ENCODE measurements around the gene SPHK1. TPM values are rescaled to one million over a fixed set of nuclear protein-coding genes. Genes with fewer than 3 reads are reported as not detected.

SPHK1 gene
- total RNA-seq, 4 donors from 2014 or later, result 9.7 to 35.6 (median 18.3) TPM

DNA sequence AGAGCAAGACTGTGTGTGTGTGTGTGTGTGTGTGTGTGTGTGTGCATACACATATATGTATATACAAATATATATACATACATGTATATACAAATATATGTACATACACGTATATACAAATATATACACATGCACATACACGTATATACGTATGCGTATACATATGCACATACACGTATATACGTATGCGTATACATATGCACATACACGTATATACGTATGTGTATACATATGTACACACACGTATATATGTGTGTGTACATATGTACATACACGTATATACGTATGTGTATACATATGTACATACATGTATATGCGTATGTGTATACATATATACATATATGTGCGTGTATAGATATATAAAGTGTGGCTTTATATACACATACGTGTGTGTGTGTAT is 31.4 kb downstream of the SPHK1 start:
- no peak for DNase-seq (ENCODE audit: low spot score in 2 of 2)
- WGBS, 2 donors, result 81% methylated on average over 15 of the region's 15 CpGs
- intact Hi-C loops (cut with DNase I; ENCODE audit: low total_unique reads), result no loop called here
- no peak for TF ChIP-seq POLR2A (IDR thresholded peaks at IDR 0.05)
- TF ChIP-seq, protein P1, sequence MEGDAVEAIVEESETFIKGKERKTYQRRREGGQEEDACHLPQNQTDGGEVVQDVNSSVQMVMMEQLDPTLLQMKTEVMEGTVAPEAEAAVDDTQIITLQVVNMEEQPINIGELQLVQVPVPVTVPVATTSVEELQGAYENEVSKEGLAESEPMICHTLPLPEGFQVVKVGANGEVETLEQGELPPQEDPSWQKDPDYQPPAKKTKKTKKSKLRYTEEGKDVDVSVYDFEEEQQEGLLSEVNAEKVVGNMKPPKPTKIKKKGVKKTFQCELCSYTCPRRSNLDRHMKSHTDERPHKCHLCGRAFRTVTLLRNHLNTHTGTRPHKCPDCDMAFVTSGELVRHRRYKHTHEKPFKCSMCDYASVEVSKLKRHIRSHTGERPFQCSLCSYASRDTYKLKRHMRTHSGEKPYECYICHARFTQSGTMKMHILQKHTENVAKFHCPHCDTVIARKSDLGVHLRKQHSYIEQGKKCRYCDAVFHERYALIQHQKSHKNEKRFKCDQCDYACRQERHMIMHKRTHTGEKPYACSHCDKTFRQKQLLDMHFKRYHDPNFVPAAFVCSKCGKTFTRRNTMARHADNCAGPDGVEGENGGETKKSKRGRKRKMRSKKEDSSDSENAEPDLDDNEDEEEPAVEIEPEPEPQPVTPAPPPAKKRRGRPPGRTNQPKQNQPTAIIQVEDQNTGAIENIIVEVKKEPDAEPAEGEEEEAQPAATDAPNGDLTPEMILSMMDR (IDR thresholded peaks at IDR 0.05), result no peak
- H3K4me3 ChIP-seq (ENCODE audit: low read depth, poor library complexity, severe bottlenecking), result no peak overlapping the region

DNA sequence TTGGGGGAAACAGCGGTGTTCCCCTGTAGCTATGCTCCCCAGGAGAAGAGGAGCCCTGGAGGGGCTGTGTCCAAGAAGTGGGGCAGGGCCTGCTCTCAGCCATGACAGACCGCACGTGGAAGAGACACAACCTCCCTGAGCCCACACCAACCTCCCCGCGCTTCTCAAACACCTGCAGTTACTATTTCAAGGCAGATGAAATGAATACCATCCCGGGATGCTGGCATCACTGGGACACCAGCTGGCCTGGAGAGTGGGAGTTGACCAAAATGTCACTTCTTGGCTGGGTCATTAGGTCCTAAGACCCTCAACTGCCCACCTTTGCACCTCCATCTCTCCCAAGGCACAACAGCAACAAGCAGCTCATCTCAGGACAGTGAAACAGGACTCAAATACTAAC is 32.0 kb downstream of the SPHK1 start:
- intact Hi-C loops (cut with DNase I; ENCODE audit: low total_unique reads), result no loop called here
- no peak for DNase-seq (ENCODE audit: low spot score in 2 of 2)
- 93% methylated on average over 6 of the region's 6 CpGs for WGBS, 2 donors
- TF ChIP-seq POLR2A (IDR thresholded peaks at IDR 0.05), result no peak
- TF ChIP-seq, protein P1 (IDR thresholded peaks at IDR 0.05), result no peak
- no peak overlapping the region for H3K4me3 ChIP-seq (ENCODE audit: low read depth, poor library complexity, severe bottlenecking)

GRCh38 chr17:76416899-76417298 is 32.5 kb downstream of the SPHK1 start:
- intact Hi-C loops (cut with DNase I; ENCODE audit: low total_unique reads), result no loop called here
- 93 to 97% methylated on average over 3 to 4 of the region's 4 CpGs for WGBS, 2 donors
- TF ChIP-seq, protein P1 (IDR thresholded peaks at IDR 0.05), result no peak
- no peak for TF ChIP-seq POLR2A (IDR thresholded peaks at IDR 0.05)
- no peak for DNase-seq (ENCODE audit: low spot score in 2 of 2)
- H3K4me3 ChIP-seq (ENCODE audit: low read depth, poor library complexity, severe bottlenecking), result no peak overlapping the region

DNA sequence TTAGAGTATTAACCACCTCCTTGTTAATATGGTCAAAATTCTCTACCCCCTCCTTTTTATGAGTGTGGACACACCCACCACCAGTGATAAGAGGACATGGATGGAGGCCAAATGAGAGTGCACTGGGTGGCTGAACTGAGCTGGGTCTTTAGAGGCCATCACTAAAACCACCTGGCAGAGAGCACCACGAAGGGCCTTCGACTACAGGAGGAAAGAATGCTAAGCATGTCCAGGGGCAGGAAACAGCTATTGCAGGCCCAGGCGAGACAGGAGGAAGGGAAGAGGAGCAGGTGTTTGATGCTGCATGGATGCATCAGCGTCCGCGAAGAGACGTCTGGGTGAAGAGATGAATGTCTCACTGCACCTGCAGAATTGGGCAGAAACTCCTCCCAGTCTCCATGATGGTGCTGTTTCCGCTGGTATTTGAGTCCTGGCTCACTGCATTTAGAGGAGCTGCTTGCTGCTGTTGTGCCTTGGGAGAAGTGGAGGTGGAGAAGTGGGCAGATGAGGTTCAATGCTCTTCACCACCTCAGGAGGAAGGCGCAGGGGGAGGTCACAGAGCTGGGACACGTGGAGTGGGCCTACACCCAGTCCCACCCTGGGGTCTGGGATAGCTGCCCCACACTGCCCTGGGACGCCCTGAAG is 33.2 kb downstream of the SPHK1 start:
- 71 to 77% methylated on average over 11 of the region's 11 CpGs for WGBS, 2 donors
- TF ChIP-seq POLR2A (IDR thresholded peaks at IDR 0.05), result no peak
- TF ChIP-seq, protein P1 (IDR thresholded peaks at IDR 0.05), result no peak
- DNase-seq (ENCODE audit: low spot score in 2 of 2), result no peak
- intact Hi-C loops (cut with DNase I; ENCODE audit: low total_unique reads), result no loop called here
- H3K4me3 ChIP-seq (ENCODE audit: low read depth, poor library complexity, severe bottlenecking), result no peak overlapping the region

DNA sequence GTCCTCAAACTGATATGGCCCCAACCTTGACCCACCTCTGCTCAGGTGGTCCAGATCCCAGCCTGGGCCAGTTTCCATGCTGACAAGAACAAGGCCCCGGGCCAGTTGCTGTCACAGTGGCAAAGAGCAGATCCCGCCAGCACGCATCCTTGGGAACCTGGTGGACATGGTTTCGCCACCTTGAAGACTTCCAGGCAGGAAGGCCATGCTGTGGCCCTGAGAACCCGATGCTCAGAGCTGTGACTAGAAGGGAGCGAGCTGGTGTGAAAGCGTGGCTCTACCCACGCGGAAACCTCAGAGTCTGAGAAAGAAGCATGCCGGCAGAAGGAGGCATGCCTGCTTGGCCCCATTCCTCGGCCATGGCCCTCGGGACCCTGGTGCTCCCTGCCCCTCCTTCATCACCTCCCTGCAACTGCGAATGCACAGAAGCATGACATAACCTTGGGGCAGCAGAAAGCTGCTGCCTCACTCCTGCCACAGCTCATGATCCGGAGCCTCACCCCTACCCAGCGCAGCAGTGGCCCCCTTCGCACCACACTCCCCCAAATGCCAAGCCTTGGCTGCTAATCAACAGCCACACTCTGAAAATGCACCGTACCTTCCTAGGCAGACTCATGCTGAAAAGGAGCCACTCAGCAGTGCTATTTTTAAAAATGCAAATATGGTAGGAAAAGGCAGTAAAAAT is 35.3 kb downstream of the SPHK1 start:
- WGBS, 2 donors, result 78 to 86% methylated on average over 17 of the region's 17 CpGs
- intact Hi-C loops (cut with DNase I; ENCODE audit: low total_unique reads), result no loop called here
- DNase-seq (ENCODE audit: low spot score in 2 of 2), result no peak
- no peak for TF ChIP-seq POLR2A (IDR thresholded peaks at IDR 0.05)
- TF ChIP-seq, protein P1 (IDR thresholded peaks at IDR 0.05), result no peak
- no peak overlapping the region for H3K4me3 ChIP-seq (ENCODE audit: low read depth, poor library complexity, severe bottlenecking)

All from lower leg skin (tissue), 4 donors.